ENCODE data around the gene HSFX3.
A peak's percentile ranks its signal among the peaks of the same experiment; 100 is the strongest.
"Not testable (repeated sequence)": the region's sequence is repeated elsewhere in the genome, so short reads cannot be mapped to it uniquely, and the experiment has no call there.

Gene HSFX3

DNA sequence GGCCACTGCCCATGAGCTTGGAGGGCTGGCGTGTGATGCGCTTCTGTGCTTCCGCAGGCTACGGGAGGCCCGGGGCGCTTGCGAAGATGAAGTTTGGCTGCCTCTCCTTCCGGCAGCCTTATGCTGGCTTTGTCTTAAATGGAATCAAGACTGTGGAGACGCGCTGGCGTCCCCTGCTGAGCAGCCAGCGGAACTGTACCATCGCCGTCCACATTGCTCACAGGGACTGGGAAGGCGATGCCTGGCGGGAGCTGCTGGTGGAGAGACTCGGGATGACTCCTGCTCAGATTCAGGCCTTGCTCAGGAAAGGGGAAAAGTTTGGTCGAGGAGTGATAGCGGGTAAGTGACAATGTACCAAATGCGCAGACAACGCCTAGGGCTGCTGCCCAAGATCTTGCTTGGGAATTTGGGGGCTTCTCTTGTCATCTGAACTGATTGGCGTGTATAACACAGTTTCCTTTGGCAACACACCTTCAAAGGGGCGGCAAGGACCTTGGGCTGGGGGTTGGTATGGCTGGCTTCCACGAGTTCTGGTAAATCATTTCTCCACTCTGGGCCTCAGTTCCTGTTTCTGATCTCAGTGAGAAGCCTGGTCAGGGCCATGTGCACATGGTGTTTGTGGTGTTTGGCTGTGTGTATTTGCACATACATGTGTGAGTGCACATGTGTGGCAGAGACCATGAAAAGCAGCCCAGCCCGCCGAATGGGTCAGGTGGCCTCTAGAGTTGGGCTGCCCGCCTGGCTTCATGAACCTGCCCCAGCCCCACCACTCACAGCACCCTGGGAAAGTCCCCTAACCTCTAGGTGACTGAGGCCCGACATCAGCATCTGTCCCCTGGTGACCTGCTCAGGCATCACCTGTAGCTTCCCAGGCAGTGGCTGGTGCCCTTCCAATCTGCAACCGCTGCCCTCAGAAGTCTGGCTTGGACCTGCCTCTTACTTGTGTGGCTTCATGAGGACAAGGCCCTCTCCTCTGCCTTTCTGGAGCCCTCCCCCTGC, 3.9 kb downstream of the HSFX3 start:
- DNase-seq (ENCODE audit: low read depth) = not testable (repeated sequence)

DNA sequence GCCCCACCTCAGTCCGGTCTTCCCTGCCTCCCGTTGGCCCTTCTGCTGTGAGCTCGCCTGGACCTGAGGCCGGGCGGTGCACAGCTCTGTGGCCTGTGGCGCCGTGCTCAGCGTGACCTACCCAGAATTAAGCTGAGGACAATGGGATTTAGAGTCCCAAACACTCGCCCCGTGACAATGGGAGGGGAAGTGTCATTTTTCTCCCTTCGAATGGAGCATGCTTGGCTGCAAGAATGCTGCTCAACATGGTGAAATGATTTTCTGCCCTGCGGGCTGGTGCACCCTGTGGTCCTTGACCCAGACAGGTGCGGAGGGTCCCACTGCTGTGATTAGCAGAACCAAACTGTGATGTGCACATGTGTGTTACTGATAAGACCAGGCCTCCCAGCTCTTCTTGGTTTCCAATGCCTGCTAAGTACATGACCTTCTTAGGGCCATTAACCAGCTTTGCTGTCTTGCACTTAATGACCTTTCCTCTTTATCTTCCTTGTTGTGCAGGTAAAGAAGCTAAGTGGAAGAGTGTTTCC, 8.1 kb downstream of the HSFX3 start:
- no peak for DNase-seq (ENCODE audit: low read depth)

DNA sequence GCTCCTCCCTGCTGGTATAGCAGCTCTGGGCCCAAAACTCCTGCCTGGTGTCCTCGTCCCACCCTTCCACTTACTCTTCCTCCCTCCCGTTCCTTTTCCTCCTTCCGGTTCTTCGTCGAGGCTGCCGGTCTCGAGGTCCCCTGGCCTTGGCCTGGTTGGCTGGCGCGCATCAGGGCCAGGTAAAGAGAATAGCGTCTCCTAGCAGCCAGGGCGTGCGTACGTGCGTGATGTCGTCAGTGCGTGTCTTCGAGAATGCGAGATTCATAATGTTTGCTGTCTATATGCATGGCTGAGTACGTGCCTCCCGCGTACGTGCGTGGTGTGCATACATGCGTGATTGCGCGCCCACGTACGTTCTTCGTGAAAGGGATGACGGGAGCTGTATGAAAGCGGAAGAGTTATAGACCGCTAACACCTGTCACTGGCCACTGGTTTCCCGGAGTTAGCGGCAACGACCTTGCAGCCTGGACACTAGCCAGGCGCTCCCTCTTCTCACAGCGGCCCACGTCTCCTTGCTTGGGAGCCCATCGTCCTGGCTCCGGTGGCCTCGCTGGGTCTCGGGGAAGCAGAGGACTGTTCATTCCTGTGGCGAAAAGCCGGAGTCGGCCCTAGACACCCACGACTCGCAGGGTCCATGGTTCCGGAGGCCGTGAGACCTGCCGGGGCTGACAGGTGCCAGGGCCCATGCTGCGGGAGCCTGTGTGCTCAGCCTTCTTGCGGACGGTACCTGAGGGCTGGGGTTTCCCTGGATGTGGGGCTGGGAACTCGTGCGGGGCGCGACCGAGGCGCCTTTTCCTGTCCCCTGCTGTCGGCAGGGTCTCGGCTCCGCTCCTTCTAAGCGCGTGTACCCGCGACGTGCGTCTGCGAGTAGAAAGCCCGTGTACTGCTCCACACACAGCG, 8.9 kb downstream of the HSFX3 start, which contains the start of gene EOLA1:
TSS of gene EOLA1 (plus strand) at position 392 of the 900 bp plus-strand sequence. CDS start 4,619 bp downstream, outside the sequence.
- peak; percentile 77 for DNase-seq (ENCODE audit: low read depth)

DNA sequence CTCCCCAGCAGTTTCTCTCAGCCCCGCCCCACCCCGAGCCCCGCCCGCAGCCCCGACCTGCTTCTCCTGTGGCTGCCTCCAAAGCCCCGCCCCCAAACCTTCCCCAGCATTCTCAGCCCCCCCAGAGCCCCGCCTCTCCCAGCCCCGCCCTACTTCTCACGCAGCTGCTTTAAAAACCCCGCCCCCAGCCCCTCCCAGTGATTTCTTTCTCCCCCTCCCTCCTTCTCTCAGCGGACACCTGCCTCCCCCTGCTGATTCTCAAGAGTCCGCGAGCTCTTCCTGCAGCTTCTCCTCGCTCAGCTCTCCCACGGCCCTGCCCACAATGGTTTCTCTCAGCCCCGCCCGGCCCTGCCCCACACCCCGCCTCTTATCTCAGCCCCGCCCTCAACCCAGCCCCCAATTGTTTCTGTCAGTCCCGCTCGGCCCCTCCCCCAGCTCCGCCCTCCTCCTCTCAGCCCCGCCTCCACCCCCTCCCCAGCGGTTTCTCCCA, 9.5 kb downstream of the HSFX3 start:
- peak; percentile 78 for DNase-seq (ENCODE audit: low read depth)

DNA sequence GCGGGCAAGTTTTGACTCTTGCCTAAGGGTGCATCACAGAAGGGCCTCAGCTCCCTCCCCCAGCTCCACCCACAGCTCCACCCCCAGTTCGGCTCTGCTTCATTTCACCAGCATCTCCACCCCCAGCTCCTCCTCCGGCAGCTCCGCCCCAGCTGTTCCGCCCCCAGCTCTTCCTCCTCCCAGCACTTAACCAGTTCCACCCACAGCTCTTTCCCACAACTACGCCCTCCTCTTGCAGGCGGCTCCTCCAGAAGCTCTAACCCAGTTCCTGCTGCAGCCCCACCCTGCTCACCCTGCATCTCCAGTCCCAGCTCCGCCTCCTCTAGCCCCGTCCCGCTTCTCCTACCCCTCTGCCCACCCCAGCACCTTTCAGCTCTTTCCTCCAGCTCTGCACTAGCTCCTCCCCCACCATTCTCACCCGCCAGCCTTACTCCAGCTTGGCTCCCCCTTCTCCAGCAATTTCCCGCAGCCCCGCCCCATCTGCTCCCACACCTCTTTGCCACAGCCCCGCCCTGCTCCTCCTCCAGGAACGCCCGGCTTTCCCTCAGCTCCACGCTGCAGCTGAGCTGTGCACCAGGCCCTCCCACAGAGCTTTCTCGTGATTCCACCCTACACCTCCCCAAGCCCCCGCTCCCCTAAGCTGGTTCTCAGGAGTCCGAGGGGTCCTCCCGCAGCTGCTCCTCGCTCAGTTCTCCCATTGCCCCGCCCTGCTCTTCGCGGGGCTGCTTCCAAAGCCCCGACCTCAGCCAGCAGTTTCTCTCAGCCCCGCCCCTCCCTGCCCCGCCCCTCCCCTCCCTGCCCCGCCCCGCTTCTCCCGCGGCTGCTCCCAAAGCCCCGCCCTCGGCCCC, 10.2 kb downstream of the HSFX3 start:
- peak; percentile 69 for DNase-seq (ENCODE audit: low read depth)

DNA sequence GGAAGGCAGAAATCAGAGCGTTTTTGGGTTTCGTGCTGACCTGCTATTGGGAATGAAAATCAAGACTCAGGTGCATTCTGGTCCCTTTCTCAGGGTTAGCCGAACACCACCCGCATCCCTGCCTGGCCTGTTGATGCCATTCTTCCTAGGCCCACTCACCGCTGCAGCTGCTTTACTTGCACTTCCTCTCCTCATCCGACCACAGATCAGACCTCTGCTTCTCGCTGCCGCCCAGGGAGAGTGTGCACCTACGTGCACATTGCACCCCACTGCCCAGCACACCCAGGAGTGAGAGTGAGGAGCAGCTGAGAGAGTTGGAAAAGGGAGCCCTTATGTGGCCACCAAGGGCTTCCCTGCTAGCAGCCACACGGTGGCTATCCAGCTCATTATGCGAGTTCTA, 12.2 kb downstream of the HSFX3 start:
- DNase-seq (ENCODE audit: low read depth) = not testable (repeated sequence)

DNA sequence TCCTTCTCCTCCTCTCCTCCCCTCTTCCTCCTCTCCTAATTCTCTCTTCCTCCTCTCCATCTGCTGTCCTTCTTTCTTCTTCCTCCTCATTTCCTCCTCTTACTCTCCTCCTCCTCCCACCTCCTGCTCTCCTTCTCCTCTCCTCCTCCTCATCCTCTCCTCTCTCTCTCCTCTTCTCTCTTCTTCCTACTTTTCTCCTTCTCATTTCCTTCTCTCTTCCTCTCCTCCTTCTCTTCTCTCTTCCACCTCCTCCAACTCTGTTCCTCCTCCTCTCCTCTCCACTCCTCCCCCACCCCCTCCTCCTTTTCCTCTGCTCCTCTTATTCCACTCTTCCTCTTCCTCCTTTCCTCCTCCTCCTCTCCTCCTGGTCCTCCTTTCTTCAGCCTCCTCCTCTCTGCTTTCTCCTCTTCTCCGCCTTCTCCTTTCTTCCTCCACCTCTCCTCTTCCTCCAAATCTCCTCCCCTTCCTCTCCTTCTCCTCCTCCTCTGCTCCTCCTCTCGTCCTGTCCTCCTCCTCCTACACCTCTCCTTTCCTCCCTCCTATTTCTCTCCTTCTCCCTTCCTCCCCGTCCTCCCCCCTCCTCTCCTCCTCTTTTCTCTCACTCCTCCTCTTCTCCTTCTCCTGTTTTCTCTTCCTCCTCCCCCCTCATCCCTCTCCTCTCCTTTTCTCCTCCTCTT, 14.7 kb downstream of the HSFX3 start:
- not testable (repeated sequence) for DNase-seq (ENCODE audit: low read depth)

DNA sequence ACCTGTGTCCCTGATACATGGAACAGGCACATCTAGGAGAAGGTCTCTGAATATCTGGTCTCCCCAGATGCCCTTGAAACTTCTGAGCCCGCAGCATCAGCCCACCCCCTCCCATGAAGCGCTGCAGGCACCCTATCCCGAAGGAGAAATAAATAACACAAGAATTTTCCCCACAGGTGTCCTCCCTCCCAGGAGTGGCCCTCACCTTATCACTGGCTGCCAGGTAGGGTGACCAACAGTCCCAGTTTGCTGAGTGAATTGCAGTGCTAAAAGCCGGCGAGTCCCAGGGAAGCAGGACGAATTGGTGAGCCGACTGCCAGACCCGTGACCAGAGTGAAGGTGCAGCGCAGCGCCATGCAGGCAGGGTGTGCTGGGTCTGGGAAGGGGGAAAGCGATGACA, 15.7 kb downstream of the HSFX3 start:
- not testable (repeated sequence) for DNase-seq (ENCODE audit: low read depth)

DNA sequence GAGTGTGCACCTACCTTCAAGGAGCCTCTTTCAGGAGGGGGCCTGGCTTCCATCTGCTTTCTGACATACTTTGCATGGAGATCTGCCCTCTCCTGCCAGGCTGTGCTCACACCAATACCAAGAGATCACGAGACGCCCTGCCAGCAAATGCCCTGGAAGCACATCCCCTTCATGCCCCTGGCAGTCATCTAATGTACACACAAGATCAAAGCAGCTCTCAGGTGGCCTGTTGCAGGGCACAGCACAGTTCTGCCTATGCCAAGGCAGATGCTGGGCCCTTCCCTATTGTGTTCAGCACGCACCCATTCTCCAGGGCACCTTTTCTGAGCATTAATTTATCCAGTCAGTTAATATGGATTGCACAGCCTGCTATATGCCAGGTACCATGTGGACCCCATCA, 16.9 kb downstream of the HSFX3 start:
- DNase-seq (ENCODE audit: low read depth) = not testable (repeated sequence)

DNA sequence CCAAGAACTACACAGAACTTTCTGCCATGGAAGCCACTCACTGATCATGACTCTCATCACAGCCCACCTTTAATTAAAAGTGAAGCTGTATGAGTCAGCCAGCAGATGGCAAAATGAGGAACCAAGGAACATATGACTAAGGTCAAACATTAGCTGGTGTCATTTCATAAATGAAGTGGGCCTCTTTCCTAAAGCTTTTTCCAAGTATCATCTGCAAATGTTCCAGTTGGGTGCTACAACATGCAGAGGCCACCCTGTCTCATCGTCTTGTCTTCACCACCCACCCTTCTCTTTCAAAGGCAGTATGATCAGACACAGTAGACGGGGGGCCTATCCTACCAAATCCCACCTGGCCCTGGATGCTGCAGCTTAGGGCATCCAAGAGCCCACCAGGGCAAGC, 18.1 kb downstream of the HSFX3 start:
- DNase-seq (ENCODE audit: low read depth) = no peak

DNA sequence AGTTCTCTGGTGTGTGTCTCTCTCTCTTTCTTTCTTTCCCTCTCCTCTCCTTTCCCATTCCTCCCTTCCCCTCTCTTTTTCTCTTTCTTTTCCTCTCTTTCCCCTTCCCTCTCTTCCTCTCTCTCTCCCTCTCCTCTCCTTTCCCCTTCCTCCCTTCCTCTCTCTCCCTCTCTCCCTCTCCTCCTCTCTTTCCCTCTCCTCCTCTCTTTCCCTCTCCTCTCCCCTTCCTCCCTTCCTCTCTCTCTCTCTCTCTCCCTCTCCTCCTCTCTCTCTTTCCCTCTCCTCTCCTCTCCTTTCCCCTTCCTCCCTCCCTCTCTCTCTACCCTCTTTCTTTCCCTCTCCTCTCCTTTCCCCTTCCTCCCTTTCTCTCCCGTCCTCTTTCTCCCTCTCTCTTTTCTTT, 21.3 kb downstream of the HSFX3 start:
- no peak for DNase-seq (ENCODE audit: low read depth)

DNA sequence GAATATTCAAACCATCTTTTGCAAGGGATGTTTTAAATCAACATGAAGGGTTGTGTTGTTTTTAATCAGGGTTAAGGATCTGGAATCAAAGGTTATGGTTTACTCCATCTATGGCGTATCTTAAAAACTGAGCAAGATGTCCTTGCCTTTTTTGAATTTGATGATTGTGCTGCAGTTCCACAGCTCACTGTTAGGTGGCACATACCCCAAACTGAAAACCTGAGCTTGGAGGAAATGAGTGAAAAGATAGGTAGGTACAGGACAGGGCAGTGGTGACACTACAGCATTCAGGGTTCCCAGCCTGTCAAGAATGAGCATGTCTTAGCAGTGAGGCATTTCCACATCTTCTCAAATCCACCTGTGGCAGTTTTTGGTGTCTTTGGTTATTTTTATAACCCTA, 22.0 kb downstream of the HSFX3 start:
- no peak for DNase-seq (ENCODE audit: low read depth)

DNA sequence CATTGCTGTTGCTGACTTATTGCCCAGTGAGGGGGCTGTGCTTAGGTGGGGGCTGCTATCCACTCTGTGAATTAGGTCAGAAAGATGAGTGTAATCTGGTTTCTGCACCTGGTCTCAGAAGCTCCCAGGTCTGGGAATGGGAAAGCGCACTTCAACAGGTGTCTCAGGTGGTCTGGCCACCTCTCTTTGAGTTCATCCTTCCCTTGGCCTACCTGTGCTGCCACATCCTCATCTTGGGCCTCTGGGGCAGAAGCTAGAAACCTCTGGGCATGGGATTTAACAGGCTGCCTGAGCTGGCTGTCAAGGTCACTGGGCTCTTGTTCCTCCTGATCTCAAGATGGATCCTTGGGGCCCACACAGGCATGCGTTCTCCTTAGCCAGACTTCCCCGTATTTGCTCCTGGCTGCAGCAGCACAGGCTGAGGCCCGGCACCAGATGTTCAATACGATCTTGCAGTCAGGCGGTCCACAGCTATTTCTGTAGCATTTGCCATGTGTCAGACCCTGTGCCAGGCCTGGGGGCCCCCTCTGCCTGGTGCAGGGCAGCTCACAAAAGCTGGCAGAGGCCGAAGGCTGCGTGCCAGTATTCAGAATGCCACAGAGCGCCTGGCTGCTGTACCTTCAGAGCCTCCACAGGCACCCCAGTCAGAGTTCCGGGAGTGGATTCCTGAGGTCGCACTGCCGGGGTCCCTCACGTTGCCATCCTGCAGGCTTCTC, 23.2 kb downstream of the HSFX3 start:
- not testable (repeated sequence) for DNase-seq (ENCODE audit: low read depth)

DNA sequence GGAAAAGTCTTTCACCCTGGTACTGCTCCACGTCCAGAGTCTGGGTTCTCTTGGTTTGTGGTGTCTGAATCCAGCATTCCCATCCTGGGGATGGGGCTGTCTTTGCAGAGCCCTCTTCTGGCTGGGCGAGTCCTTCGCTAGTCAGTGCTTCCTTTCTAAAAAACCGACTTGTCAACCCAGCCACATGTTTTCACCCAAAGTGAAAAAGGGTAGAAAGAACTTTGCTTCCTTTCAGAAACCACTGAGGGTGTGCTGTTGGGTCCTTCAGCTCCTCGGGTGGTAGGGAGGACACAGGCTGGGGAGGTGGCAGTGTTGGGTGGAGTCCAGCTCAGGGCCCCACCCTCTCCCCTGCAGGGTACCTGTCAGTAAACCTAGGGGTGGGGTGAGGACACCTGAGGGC, 23.8 kb downstream of the HSFX3 start:
- not testable (repeated sequence) for DNase-seq (ENCODE audit: low read depth)

DNA sequence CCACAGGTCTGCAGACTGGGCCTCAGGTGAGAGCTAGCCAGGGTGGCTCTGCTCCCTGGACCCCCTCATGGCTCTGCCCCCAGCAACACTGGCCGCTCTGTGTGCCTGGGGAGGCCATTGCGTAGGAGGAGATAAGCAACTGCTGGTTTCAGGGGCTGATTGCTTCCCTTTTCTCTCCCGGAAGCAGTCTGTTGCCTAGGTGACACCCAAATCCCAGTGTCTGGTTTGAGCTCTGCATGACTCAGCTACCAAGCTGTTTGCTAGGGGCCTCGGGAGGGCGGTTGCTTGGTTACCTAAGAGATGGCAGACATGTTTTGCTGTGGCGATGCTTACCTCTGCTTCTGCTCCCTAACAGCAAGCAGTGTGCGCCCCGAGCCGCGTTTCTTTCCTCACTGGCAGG, 24.3 kb downstream of the HSFX3 start:
- DNase-seq (ENCODE audit: low read depth) = peak; percentile 36

DNA sequence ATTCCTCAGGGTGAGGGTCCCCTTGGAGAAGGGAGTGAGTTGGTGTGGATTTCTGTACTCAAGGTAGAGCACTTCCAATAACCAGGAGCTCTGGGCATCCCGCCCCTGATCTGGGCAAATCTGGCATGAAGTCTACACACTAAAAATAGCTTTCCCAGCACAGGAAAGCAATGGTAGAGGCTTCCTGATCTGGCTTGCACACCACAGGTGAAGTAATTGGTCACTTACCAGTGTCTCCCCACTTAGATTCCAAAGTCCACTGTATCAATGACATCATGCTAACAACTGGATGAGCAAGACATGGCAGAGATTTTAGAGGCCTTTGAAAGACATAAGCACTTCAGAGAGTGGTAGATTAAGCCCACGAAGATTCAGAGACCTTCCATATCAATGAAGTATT, 26.8 kb downstream of the HSFX3 start:
- DNase-seq (ENCODE audit: low read depth) = no peak

DNA sequence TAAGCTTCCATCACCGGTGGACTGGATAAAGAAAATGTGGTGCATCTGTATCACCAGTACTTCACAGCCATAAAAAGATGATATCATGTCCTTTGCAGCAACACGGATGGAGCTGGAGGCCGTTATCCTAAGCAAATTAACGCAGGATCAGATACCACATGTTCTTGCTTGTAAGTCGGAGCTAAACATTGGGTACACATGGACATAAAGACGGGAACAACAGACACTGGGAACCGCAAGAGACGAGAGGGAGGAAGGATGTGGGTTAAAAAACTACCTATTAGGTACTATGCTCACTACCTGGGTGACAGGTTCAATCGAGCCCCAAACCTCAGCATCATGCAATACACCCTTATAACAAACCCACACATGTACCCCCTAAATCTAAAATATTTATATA, 28.3 kb downstream of the HSFX3 start:
- no peak for DNase-seq (ENCODE audit: low read depth)

DNA sequence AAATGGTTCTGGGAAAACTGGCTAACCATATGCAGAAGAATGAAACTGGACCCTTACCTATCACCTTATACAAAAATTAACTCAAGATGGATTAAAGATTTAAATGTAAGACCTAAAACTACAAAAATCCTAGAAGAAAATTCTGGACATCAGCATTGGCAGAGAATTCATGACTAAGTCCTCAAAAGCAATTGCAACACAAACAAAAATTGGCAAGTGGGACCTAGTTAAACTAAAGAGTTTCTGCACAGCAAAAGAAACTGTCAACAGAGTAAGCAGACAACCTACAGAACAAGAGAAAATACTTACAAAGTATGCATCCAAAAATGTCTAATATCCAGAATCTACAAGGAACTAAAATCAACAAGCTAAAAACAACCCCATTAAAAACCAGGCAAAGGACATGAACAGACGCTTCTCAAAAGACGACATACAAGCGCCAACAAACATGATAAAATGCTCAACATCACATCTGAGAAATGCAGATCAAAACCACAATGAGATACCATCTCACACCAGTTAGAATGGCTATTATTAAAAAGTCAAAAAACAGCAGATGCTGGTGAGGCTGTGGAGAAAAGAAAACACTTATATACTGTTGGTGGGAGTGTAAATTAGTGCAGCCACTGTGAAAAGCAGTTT, 29.0 kb downstream of the HSFX3 start:
- not testable (repeated sequence) for DNase-seq (ENCODE audit: low read depth)

DNA sequence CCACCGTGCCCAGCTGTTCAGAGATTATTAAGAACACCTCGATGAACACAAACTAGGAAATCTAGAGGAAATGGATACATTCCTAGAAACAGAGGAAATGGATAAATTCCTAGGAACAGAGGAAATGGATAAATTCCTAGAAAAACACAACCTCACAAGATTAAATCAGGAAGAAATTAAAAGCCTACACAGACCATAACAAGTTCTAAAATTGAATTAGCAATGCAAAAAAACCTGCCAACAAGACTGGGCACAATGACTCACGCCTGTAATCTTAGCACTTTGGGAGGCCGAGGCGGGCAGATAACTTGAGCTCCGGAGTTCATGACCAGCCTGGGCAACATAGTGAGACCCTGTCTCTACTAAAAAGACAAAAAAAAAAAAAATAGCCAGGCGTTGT, 31.5 kb downstream of the HSFX3 start:
- DNase-seq (ENCODE audit: low read depth) = no peak

Measured in stimulated activated CD8-positive, alpha-beta memory T cell treated with anti-CD3 and anti-CD28 coated beads, Interleukin-12 subunit alpha, Interleukin-12 subunit beta, amount 100 ng/mL, for 4 hours (primary cell).